ENCODE measurements around the gene RGS3.
A peak's percentile ranks its signal among the peaks of the same experiment; 100 is the strongest.

Gene RGS3

GRCh38 chr9:113618836-113619490 is 155.4 kb downstream of the RGS3 start:
- Mint-ChIP-seq H3K9me3 (no peaks in the 10 kb centered on the region), H3K4me1 (peaks cover 87% of the 10 kb centered on the region), H3K27me3 (ENCODE audit: low read depth, poor library complexity) (peaks cover 3% of the 10 kb centered on the region), H3K4me3 (no peak overlapping the region), H3K36me3 (ENCODE audit: low read depth) (no peaks in the 10 kb centered on the region), H3K27ac (peak overlapping the region; percentile 50)
- TF ChIP-seq CTCF (IDR thresholded peaks at IDR 0.05), result no peak
- no peak for DNase-seq

GRCh38 chr9:113619491-113620376 is 156.2 kb downstream of the RGS3 start:
- Mint-ChIP-seq H3K4me3 (no peak overlapping the region), H3K27me3 (ENCODE audit: low read depth, poor library complexity) (peaks cover 3% of the 10 kb centered on the region), H3K4me1 (peaks cover 83% of the 10 kb centered on the region), H3K27ac (peak overlapping the region; percentile 98), H3K9me3 (no peaks in the 10 kb centered on the region), H3K36me3 (ENCODE audit: low read depth) (no peaks in the 10 kb centered on the region)
- DNase-seq, result no peak
- TF ChIP-seq CTCF (IDR thresholded peaks at IDR 0.05), result no peak

- H3K4me3 Mint-ChIP-seq, result no peak overlapping the region
- no peak for TF ChIP-seq CTCF (IDR thresholded peaks at IDR 0.05)
Measured at GRCh38 chr9:113620377-113621161, 157.0 kb downstream of the RGS3 start.

GRCh38 chr9:113621309-113621791 is 157.8 kb downstream of the RGS3 start:
- H3K27ac Mint-ChIP-seq, result peak overlapping the region; percentile 98
- H3K36me3 Mint-ChIP-seq (ENCODE audit: low read depth), result no peaks in the 10 kb centered on the region
- peaks cover 3% of the 10 kb centered on the region for H3K27me3 Mint-ChIP-seq (ENCODE audit: low read depth, poor library complexity)
- peaks cover 75% of the 10 kb centered on the region for H3K4me1 Mint-ChIP-seq
- no peak overlapping the region for H3K4me3 Mint-ChIP-seq
- no peaks in the 10 kb centered on the region for H3K9me3 Mint-ChIP-seq
- no peak for TF ChIP-seq CTCF (IDR thresholded peaks at IDR 0.05)
- DNase-seq, result peak; percentile 51

More at GRCh38 chr9:113620377-113621161, 157.0 kb downstream of the RGS3 start:
- Mint-ChIP-seq H3K4me1 (peaks cover 79% of the 10 kb centered on the region), H3K27me3 (ENCODE audit: low read depth, poor library complexity) (peaks cover 3% of the 10 kb centered on the region), H3K27ac (peak overlapping the region; percentile 98), H3K36me3 (ENCODE audit: low read depth) (no peaks in the 10 kb centered on the region), H3K9me3 (no peaks in the 10 kb centered on the region)
- DNase-seq, result peak; percentile 56

- peak overlapping the region; percentile 38 for H3K4me3 Mint-ChIP-seq
Measured at GRCh38 chr9:113621980-113622379, 158.5 kb downstream of the RGS3 start.

More at GRCh38 chr9:113621980-113622379, 158.5 kb downstream of the RGS3 start:
- Mint-ChIP-seq H3K4me1 (peaks cover 81% of the 10 kb centered on the region), H3K36me3 (ENCODE audit: low read depth) (no peaks in the 10 kb centered on the region), H3K27me3 (ENCODE audit: low read depth, poor library complexity) (peaks cover 3% of the 10 kb centered on the region), H3K9me3 (no peaks in the 10 kb centered on the region), H3K27ac (peak overlapping the region; percentile 98)
- no peak for DNase-seq
- no peak for TF ChIP-seq CTCF (IDR thresholded peaks at IDR 0.05)
